Measurements from ENCODE around the gene TRABD2B.

The TRABD2B gene

DNA sequence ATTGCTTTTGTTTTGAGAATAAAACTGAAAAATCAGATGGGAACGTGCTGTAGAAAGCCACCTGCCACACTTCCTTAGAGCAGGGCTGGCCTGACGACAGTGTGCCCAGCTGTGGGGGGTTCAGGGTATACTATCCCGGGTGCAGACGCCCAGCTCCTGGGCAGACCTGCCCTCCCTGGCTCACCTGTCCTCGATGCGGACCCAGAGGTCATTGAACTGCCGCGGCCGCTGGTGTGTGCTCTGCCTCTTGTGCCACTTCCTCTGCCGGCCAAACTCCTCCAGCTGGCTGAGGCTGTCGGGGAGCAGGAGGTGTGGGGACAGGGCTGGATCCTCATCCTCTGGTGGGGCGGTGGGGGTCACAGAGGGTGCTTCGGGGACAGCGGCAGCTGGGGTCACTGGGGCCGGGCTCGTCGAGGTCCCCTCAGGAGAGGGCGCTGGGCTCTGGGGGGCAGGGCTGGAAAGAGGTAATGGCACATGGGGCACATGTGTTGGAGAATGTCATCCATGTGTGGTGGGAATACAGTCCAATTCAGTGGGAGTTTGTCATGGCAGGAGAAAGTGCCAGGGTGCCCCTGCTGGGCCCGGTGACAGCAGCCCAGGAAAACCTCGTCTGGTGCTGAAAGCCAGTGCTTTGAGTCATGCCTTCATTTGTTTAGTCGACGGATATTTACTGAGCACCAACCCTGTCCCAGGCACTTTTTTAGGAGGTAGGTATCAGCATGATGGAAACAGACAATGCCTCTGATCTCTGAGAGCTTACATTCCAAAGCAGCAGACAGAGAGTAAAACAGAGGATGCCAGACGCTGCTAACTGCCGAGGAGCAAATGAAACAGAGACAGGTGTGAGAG is 222.0 kb downstream of the TRABD2B start:
- no peak for DNase-seq (ENCODE audit: low spot score)

DNA sequence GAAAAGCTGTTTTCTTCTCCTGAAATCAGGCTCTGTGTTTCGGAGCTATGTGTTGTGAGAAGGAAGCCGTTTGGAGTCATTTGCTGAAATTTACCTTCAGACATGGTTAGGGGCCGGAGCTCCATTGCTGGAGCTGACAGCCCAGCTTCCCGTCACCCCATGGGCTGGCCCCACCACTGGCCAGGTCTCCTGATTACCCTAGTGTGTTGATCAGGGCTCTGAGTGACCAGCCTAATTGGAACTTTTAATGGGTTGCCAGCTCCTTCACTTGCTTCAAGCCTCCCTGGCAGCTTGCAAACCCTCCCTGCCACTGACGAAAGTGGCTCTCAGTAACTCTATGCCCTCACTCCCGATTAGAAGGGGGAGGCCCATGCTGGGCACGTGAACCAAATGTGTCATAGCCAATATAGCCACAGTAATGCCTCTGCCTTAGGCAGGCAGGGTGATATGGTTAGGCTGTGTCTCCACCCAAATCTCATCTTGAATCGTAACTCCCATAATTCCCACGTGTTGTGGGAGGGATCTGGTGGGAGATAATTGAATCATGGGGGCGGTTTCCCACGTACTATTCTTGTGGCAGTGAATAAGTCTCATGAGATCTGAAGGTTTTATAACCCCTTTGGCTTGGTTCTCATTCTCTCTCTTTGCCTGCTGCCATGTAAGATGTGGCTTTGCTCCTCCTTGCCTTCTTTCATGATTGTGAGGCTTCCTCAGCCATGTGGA is 224.1 kb downstream of the TRABD2B start:
- no peak for DNase-seq (ENCODE audit: low spot score)

DNA sequence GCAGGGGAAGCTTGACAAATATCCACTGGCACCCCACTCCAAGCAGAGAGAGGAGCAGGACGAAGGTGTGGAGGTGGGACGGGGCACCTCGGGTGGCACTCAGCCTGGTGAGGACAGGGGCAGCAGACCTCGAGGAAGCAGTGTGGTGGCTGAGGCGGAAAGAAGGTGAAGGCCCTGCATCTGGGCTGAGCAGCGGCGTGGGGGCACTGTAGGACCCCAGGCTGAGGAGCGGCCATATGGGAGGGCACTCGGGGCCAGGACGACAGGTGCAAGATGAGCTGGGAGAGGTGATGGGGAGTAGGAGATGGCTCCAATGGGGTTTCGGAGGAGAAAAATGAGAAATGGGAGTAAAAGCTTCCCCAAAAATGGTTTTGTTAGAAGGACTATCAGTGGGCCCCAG is 224.9 kb downstream of the TRABD2B start:
- DNase-seq (ENCODE audit: low spot score), result no peak

GRCh38 chr1:47771751-47772150 is 225.4 kb downstream of the TRABD2B start:
- DNase-seq (ENCODE audit: low spot score), result no peak

DNA sequence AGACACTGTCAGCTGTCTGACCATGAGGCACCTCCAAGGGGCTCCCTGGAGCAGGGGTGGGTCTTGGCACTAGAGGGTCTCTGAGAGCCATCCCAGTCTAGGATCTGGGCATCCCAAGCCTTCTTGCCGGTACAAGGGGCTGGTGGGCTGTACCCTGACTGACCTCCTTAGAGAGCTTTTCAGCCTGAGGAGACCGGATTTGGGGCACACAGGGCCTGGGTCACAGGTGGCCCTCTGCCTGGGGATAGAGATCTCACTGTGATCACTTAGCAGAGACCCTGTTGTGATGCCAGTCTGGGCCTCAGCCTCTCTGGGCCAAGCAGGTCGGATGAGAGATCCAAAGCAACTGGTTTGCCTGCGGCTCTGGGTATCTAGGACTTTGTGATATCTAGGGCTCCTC is 227.2 kb downstream of the TRABD2B start:
- DNase-seq (ENCODE audit: low spot score), result no peak

DNA sequence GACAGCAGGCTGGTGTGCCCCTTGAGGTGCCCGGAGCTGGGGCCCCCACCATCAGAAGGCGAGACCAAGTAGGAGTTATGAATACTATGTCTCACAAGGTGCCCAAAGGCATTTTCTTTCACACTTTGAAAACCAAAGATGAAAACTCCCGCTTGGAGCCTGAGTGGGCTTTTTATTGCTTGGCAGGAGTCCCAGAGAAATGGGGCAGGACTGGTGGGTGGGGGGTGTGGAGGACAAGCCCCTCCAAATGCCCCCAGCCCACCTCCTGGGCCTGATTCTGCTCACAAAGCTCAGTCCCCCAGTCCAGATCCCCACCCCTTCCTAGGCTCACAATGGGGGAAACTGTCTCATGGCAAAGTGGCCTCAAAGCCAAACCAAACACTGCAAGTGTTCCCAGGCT is 227.9 kb downstream of the TRABD2B start:
- no peak for DNase-seq (ENCODE audit: low spot score)

- DNase-seq (ENCODE audit: low spot score), result no peak
These were observed 229.5 kb downstream of the TRABD2B start for GRCh38 chr1:47767741-47768100.

- no peak for DNase-seq (ENCODE audit: low spot score)
These were observed 230.1 kb downstream of the TRABD2B start for GRCh38 chr1:47766832-47767740.

DNA sequence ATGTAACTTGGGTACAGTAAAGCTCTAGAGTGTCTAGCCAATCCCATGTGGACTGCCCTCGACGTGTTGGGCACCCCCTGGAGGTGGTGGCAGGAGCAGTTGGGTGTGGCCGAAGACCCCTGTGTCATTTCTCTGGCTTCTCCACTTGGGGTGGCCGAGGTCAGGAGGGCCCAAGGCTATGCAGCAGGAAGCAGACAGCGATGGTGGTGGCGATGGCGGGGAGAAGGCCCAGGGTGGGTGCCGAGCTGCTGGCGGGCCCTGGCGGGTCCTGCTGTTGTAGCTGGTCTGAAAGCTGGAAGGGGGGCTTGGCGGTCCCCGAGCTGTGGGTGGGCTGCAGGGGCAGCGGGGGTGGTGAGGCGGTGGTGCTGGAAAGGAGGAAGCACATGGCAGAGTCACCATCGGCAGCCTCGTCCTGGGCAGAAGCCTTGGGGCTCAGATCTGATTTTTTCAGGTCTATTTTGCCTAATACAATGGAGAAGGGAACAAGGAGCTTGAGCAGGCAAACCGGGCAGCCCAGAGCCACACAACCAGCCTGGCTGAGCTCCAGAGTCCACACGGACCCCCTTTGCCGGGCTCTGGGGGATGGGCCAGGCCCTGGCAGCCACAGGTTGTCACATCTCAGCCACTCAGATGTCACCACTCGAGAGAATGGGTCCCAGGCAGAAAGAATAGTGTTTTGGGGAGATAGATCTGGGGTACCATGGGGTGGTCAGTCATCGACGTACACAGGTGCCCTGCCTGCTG is 231.3 kb downstream of the TRABD2B start:
- DNase-seq (ENCODE audit: low spot score), result no peak

- no peak for DNase-seq (ENCODE audit: low spot score)
These were observed 231.9 kb downstream of the TRABD2B start for GRCh38 chr1:47765236-47765635.

GRCh38 chr1:47764461-47765046 is 232.6 kb downstream of the TRABD2B start:
- DNase-seq (ENCODE audit: low spot score), result no peak

- DNase-seq (ENCODE audit: low spot score), result no peak
These were observed 233.5 kb downstream of the TRABD2B start for GRCh38 chr1:47763591-47764171.

GRCh38 chr1:47761974-47762373 is 235.2 kb downstream of the TRABD2B start:
- DNase-seq (ENCODE audit: low spot score), result no peak

DNA sequence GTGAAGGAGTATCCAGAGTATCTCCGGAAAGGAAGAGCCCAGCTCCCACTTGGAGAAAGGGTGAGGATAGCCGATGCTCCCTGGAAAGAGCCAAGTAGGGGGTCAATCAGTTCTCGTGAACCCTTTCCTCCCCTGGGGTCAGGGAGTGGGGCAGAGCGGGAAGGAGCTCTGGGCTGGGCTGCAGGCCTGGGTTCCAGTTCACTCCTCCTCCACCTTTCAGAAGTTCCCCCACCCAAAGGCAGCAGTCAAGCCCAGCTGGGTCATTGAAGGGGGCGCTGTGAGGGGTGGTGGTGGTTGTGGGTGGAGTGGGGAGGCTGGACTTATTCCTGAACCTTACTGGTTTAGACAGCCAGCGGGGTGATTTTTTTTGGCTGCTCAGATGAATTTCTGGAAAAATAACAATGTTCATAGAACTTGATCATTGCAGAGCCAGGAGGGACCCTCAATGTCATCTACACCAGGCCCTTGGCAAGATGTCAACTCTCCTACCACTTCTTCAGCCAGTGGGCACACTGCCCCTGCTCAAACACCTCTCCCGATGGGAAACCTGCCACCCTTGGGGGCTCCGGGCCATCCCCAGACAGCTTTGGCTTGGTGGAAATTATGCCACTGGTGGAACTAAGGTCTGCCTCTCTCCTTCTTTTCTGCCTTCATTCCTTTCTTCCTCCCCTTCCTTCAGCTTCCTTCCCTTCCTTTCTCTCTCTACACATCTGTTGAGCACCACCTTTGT is 235.8 kb downstream of the TRABD2B start:
- no peak for DNase-seq (ENCODE audit: low spot score)

DNA sequence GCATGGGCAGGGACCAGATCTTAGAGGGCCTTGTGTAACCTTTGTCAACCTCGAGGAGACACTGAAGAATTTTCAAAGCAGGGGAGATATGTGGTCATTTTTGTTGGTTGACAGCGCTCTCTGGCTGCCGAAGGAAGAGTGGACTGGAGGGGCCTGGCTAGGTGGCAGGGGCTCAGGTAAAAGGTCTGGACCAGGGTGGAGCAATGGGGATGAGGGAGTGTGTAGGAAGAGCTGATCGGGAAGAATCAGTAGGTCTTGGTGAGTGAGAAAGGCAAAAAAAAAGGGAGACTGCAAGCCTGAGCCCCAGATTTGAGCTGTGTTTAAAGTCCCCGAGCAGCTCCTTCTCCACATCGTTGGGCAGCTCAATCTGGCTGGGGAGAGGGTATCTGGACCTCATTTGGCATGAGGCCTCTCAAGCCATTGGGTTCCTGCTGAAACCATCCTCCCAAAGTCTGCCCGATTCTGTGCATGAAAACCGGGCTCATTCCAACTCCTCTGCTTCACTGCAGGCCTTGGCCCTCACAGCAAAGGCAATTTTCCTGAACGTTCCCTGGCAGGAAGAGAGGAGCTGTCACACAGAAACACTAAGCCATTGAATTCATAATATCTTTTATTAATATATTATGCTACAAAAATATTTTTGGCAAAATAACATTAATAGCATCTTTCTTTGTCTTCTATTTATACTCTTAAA is 237.1 kb downstream of the TRABD2B start:
- DNase-seq (ENCODE audit: low spot score), result no peak

DNA sequence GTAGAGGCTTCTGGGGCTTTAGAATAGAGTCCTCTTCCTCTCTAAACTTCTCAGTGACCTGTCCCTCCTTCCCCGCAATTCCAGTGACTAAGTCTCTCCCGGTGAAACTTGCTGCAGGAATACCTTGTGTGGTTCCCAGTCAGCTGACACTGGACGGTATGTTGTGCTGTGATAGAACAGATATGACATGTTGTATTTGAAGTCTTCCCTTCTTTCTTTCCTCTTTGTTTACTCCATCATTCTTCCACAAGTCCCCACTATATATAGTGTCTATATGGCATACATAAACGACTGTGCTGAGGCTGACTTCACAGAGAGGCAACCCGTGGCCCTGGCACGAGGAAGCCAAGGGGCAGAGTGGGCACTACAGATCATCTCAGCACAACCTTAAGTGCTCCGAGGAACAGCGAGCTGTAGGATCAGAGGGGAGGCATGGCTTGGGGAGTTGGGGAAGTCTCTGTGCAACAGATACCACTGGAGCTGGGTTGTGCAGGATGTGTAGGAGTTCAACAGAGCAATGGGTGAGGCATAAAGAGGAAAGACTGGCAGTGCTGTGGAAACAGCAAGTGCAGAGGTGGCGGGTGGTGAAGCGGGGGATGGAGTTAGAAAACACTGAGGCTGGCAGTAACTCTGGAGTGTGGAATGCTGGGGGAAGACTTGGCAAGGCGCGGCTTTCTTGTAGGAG is 237.8 kb downstream of the TRABD2B start:
- no peak for DNase-seq (ENCODE audit: low spot score)

DNA sequence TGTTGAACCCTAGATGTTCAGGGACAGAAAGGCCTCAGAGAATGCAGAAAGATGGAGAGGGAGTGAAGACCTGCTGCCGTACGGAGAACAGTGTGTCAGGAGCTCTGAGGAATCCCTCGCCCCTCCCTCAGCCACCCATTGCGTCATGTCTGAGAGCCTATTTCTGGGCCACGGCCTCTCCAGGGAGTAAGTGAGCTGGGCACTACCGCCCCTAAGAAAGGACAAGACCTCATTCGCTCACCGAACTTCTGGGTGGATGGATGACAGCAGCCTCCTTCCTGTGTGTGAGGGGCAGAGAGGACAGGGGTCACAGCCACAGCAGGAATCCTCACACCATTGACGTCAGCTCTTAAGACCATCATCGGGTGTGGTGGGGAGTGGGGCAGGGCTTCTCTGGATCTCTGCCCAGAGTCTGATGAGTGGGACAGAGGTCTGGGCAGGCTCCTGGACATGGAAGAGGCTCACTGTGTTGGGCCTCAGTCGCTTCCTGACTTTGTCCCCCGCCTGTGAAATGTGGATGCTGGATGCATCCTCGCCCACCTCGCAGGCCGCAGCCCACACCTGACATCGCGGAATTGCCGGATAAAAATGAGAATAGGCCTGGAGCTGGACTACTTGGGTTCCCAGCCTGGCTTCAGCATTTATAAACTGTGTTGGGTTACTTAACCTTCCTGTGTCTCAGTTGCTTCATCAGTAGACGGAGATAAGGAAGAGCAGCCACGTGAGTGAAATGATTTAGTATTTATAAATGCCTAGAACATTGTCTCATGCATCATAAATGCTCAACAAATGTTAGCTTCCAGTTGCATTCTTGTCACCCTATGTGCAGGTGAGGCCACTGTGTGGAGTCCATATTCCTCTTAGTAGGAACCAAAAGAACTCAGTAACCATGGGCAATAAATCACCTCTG is 238.6 kb downstream of the TRABD2B start:
- no peak for DNase-seq (ENCODE audit: low spot score)
